SH-SY5Y (cell line): ENCODE data around the gene RYR1.

Experiments used
- GATA2 ChIP-seq: IDR thresholded peaks from 2 replicates; pipeline ENCODE4 v1.6.1; 2011; ENCODE audit warnings: mild to moderate bottlenecking, low read depth, low read length
- GATA3 ChIP-seq: IDR thresholded peaks from 2 replicates; pipeline ENCODE4 v1.6.1; 2011; ENCODE audit warnings: low read depth, mild to moderate bottlenecking, low read length, moderate library complexity

Gene RYR1

DNA sequence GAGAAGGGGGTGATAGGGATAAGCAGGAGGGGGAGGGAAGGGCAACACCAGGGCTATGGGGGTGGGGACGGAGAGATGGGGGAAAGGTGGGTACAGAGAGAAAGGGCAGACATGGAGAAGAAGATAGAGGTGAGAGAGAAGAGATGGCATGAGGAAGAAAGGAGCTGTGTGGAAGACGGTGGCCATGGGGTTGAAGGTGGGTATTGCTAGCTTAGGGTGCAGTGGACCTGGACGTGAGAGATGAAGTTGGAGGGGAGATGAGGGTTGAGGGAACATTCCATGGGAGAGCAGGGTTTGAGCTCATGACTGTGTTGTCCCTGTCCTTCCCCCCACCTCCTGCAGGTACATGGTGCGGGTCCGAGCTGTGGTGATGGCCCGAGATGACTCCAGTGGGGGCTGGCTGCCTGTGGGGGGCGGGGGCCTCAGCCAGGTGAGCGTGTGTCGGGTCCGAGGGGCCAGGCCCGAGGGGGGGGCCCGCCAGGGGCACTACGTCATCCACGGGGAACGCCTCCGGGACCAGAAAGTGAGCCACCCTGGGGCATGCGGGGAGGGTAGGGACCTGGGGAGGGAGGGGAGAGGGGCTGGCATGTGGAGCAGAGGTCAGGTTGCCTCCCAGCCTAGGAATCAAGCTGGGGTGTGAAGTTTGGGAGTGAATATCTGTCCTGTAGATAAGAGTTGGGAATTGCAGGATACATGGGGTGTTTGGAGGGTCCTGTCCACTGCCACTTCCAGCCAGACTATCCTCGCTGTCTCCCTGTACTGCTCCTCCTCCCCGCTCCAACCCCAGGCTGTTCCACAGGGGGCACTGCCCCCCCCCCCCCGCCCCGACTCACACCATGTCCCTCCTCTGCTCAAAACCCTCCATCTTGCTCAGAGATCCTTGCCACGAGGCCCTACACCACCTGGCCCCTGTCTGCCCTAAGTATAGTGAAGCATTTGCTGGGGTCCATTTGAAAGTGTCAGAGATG is 43.2 kb upstream of the RYR1 start:
- TF ChIP-seq GATA2 (no peak), GATA3 (no peak)

DNA sequence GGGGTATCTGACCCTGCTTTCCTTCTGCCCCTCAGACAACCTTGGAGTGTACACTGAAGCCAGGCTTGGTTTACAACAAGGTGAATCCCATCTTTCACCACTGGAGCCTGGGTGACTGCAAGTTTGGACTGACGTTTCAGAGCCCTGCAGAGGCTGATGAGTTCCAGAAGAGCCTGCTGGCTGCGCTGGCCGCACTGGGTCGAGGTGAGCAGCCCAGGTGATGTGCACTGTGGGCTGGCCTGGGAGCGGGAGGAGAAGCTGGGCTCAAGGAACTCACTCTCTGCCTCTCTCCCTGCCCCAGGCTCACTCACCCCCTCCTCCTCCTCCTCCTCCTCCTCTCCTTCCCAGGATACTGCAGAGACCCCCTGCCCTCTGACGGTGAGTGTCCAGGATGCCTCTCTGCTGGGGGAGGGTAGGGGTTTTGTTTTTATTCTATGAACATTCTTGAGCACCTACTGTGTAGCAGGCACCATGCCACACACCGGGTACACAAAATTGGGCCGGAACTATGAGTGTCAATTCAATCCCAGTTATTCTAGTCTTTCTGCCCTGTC is 41.5 kb upstream of the RYR1 start:
- TF ChIP-seq GATA3 = no peak
- no peak for TF ChIP-seq GATA2

DNA sequence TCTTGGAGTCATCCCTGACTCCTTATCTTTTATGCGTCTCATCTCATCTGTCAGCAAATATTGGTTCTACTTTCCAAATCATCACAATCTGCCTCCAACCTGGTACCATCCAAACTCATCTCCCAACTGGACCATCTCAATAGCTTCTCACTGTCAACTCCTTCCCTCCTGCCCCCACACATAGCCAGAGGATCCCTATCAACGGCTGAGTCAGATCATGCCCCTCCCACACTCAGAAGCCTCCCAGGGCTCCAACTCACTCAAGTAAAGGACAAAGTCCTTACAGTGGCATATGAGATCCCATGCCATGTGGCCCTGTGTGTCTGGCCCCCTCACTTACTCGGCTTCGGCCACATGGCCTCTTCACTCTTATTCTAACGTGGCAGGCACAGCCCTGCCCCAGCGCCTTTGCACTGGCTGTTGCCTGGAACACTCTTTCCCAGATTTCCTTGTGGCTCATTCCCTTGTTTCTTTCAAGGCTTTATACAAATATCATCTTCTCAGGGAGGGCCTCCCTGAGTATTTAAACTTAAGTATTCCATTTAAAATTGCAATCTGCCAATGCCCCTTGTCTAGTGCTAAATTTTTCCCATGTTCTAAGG is 40.7 kb upstream of the RYR1 start:
- TF ChIP-seq GATA3 = no peak
- TF ChIP-seq GATA2 = no peak

DNA sequence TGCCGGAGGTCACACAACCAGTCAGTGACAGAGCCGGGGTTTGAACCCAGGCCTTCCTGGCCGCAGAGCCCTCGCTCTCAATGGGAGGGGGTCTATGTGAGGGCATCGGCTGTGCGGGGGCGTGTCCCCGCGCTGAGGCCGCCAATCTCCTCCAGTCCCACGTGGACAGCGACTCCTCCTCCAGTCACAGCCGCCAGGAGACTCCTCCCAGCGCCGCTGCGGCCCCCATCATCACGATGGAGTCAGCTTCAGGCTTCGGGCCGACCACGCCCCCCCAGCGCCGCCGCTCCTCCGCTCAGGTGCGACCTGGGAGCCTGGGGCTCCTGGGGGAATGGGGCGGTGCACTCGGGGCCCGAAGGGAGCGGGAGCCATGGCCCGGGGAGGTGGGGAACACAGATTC is 39.0 kb upstream of the RYR1 start:
- TF ChIP-seq GATA3 = no peak
- TF ChIP-seq GATA2 = no peak

DNA sequence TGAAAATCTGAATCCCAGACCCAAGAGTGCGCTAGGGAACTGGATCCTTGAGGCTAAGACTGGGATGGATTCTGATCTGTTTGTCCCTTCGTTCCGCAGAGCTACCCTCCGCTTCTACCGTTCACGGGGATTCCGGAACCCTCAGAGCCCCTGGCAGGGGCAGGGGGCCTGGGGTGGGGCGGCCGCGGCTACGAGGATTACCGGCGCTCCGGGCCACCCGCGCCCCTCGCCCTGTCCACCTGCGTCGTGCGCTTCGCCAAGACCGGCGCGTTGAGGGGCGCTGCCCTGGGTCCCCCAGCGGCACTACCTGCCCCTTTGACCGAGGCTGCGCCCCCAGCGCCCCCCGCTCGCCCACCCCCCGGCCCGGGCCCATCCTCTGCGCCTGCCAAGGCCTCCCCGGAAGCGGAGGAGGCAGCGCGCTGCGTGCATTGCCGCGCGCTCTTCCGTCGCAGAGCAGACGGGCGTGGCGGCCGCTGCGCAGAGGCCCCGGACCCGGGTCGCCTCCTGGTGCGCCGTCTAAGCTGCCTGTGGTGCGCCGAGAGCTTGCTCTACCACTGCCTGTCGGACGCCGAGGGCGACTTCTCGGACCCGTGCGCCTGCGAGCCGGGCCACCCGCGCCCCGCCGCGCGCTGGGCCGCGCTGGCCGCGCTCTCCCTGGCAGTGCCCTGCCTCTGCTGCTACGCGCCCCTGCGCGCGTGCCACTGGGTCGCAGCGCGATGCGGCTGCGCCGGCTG is 37.9 kb upstream of the RYR1 start:
- no peak for TF ChIP-seq GATA2

DNA sequence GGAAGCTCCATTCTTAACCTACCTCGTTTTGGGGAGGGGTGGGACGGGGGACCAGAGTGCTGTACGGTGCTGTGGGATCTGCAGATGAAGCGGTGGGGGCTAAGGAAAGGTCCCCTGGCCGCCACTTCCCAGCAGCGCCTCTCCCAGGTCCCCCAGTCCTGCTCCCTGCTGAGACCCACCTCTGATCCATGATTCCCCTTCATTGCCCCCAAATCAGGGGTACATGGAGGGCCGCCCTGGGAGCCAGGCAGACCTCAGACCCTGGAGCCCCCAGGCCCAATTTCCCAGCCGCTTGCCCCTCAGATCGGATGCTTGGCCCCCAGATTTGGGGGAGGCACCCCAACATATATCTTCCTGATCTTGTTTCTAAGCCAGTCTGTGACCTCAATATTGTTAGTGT is 34.4 kb upstream of the RYR1 start:
- no peak for TF ChIP-seq GATA2
- TF ChIP-seq GATA3 = no peak

DNA sequence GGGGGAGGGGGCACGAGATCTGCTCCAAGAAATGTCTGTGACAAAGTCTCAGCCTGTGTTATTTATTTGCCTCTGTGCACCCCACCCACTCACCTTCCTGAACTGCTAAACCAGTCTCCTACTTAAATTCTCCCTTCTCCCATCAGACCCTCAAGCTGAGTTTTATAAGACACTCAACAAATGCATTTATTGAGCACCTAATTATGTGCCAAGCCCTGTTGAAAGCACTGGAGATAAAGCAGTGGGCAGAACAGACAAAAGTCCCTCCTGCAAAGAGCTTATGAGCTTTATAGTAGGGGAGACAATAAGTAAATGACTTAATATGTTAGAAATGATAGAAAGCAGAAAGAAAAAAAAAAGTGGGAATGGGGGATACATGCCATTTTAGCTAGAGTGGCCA is 34.0 kb upstream of the RYR1 start:
- TF ChIP-seq GATA3 (no peak), GATA2 (no peak)

DNA sequence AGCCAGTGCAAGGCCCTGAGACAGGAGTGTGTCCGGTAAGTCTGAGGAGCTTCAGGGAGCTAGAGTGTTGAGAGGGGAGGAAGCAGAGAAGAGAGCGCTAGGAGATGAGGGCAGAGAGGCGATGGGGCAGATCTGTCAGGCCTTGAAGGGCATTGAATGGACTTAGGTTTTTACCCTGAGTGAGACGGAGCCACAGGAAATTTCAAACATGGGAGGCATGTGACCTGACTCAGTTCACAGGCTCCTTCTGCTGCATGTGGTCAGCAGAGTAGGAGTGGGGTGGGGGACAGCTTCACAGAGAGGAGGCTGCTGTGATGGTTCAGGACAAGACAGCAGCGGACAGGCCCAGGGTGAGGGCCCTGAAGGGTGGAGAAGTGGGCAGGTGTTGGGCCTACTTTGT is 33.1 kb upstream of the RYR1 start:
- no peak for TF ChIP-seq GATA2
- TF ChIP-seq GATA3 = no peak

DNA sequence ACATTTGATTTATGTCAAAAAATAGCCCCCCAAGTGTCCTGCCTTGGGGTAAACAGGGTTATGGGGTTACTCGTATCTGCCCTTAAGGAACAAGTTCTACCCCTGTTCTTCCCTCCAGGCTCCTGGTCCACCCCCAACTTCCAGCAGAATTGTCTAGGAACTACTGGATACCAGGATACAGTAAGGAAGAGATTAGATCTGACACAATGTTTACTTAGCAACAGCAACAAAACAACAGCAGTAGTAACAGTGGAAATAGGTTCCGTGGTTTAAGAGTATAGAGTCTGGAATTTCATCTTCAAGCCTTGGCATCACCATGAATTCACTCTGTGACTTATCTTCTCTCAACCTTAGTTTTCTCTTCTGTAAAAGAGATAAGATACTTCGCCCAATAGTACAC is 32.3 kb upstream of the RYR1 start:
- TF ChIP-seq GATA2 (no peak), GATA3 (no peak)

DNA sequence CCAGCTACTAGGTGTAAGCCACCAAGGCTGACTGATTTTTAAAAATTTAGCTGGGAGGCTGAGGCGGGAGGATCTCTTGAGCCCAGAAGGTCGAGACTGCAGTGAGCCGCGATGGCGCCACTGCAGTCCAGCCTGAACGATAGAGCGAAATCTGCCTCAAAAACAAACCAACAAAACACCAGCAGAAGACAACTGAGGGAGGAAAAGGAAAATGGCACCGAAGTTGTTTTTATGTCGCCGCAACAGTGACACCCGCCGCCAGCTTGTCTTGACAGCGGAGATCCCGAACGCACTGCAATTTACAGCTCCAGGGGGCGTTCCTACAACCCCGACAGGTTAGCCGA is 30.9 kb upstream of the RYR1 start:
- TF ChIP-seq GATA2 (no peak), GATA3 (no peak)

DNA sequence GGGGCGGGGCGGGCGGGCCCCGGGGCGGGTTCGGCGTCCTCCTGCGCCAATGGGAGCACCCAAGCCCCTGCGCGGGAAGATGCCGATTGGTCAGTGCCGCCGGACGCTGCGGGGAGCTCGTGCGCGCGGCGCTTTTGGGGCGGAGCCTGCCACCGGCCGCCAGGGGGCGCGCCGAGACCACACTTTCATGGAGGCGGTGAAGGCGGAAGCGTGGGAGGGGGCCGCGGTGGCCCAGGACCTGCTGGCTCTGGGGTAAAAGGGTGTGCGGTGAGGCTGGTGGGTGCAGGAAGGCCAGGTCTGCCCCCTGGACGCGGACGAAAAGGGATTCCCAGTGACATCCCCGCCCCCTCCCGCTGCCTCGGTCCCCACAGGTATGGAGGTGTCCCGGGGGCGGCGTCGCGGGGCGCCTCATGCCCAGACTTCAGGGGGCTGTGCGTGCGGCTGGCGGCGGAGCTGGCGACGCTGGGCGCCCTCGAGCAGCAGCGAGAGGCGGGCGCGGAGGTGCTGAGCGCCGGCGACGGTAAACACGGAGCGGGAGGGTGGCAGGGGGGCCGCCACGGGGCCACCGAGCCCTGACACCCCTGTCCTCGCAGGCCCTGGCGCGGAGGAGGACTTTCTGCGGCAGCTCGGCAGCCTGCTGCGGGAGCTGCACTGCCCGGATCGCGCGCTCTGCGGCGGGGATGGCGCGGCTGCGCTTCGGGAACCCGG is 30.4 kb upstream of the RYR1 start, which contains the start of gene FAM98C:
Gene FAM98C (plus strand): TSS at position 127 of the 708 bp plus-strand sequence. CDS start 61 bp downstream, at position 188.
- TF ChIP-seq GATA2 (no peak), GATA3 (no peak)

DNA sequence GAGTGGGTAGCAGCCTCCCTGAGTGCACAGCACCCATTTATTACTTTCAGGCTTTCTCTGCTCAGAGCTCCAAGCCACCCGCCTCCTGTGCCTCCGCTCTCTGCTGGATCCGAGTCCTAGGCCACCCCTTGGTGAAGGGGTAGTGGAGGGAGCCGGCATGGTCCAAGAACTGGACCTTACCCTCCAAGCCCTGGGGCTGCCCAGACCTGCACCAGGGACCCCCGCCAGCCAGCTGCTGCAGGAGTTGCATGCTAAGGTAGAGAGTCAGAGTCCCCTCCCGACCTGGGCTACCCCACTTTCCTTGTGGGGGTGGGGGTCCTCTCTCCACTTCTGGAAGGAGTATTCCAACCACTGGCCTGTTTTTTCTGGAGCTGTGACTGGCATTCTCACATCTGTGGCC is 28.6 kb upstream of the RYR1 start:
- TF ChIP-seq GATA3 = no peak
- no peak for TF ChIP-seq GATA2

DNA sequence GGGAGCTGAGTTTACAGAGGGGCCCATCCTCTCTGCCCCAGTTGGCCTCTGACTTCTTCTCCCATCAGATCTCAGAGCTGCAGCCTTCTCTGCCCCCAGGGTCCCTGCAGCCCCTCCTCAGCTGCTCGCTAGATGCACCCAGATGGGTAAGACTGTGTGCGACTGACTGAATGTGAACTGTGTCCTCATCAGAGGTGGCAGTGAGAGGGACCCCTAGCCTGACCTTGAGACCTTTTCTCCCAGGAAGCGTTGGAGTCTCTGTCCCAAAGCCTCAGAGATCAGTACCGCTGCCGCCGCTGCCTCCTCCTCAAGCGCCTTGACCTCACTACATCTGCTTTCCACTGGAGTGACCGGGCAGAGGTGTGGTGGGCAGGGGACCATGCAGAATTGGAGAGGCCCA is 28.2 kb upstream of the RYR1 start:
- TF ChIP-seq GATA3 (no peak), GATA2 (no peak)

DNA sequence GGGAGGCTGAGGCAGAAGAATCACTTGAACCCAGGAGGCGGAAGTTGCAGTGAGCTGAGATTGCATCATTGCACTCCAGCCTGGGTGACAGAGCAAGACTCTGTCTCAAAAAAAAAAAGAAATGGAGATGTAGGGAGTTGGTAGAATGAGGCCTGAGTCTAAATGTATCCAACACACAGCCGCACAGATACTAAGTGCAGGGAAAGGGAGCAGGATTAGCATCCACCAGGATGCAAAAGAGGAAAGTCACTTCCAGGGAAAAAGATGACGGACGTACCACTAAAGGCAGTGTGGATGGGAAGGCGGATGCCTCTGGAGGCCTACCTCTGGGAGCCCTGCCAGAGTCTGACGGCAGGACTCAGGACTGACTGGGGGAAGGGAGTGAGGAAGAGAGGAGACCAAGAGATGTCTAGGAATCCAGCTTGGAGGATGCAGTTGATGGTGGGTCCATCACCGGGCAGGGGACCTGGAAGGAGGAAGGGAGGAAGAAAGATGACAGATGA is 23.8 kb upstream of the RYR1 start:
- TF ChIP-seq GATA2 = no peak
- TF ChIP-seq GATA3 = no peak
